ENCODE data around the gene ANKRD11.
"Not testable (repeated sequence)": the region's sequence is repeated elsewhere in the genome, so short reads cannot be mapped to it uniquely, and the experiment has no call there.

GRCh38 chr16:89435059-89435458 lies 55.3 kb downstream of the ANKRD11 start:
- TF ChIP-seq RAD21 (IDR thresholded peaks at IDR 0.05; ENCODE audit: low read depth); CEBPB (IDR thresholded peaks at IDR 0.05; ENCODE audit: low read depth); CTCF (IDR thresholded peaks at IDR 0.05 in 2 of 3, conservative IDR thresholded peaks at IDR 0.05 in 1 of 3; ENCODE audit: borderline replicate concordance in 1 of 3, insufficient read depth in 1 of 3, low read depth in 2 of 3, low read length in 2 of 3); TCF7L2 (IDR thresholded peaks at IDR 0.05; ENCODE audit: borderline replicate concordance, extremely low read depth, insufficient read depth, insufficient read length); YY1 (IDR thresholded peaks at IDR 0.05; ENCODE audit: extremely low read depth, insufficient replicate concordance, low read depth, low read length); POLR2A (IDR thresholded peaks at IDR 0.05; ENCODE audit: borderline replicate concordance, extremely low read depth, insufficient read depth, insufficient read length); REST (IDR thresholded peaks at IDR 0.05; ENCODE audit: low read depth); ATF3 (IDR thresholded peaks at IDR 0.05); ELF1 (IDR thresholded peaks at IDR 0.05; ENCODE audit: borderline replicate concordance, low read depth): not testable (repeated sequence)

Data from HCT116 (cell line).